ENCODE measurements around the gene GNB5. TPM values are rescaled to one million over a fixed set of nuclear protein-coding genes. Genes with fewer than 3 reads are reported as not detected.
A peak's percentile ranks its signal among the peaks of the same experiment; 100 is the strongest.
"Not testable (repeated sequence)": the region's sequence is repeated elsewhere in the genome, so short reads cannot be mapped to it uniquely, and the experiment has no call there.

The GNB5 gene
- 13.8 TPM for total RNA-seq

DNA sequence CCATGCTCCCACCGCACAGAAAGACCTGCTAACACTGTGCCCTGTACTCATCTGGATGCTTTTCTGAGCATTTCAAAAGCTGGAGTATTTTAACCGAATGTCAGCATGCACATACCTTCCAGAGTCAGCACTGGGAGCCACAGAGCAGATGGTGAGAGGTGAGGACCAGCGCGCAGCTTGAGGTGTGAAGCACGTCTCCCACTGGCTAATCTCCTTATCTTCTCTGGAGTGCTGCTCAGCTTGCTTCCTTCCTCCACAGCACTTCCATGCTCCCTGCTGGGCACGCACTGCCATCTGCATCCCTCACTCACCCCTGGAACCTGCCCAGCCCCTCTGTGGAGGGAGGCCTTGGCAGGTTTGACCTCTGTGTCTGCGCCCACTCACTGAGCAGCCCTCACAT is at the start of gene GNB5:
Gene GNB5, minus strand, starts transcription at position 186 of the 400 bp plus-strand sequence. CDS start 6,716 bp downstream, outside the sequence.
- DNase-seq: no peak

DNA sequence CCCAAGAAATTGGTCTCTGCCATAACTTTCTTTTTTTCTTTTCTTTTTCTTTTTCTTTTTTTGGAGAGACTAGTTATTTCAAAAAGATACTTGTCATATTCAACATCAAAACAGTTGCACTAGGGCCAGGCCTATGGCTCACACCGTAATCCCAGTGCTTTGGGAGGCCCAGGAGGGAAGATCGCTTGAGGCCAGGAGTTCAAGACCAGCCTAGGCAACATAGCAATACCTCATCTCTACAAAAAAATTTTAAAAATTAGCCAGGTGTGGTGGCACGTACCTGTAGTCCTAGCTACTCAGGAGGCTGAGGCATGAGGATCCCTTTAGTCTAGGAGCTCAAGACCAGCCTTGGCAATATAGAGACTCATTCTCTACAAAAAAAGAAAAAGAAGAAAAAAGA is 49.0 kb upstream of the GNB5 start:
- no peak for DNase-seq

DNA sequence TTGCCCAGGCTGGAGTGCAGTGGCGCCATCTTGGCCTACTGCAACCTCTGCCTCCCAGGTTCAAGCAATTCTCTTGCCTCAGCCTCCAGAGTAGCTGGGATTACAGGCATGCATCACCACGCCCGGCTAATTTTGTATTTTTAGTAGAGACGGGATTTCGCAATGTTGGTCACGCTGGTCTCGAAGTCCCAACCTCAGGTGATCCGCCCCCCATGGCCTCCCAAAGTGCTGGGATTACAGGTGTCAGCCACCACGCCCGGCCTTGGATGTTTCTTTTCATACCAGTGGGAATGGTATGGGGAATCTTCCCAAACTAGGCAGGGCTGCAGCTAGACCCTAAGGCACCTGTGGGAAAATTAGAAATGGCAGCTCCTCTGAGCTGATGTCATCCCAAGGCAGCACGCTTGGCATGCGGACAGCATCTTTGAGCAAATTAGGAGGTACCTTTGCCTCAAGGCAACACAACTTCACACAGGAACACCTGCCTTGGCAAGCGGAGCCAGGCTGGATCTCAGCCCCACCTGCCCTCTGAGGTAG is 47.9 kb upstream of the GNB5 start:
- not testable (repeated sequence) for DNase-seq

DNA sequence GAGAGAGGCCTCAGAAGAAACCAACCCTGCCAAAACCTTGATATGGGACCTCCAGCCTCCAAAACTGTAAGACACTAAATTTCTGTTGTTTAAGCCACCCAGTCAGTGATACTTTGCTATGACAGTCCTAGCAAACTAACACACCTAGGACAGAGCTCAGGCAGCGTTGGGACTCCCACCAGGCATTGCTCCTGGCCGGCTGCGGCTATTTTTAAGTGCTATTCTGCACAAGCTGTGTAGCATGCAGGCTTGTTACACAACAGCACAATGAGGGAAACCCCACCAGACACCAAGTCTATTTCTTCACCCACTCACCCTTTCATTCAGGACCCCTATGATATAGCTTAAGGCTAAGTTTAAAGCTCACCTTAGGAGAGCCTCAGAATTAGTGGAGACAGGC is 47.0 kb upstream of the GNB5 start:
- DNase-seq: no peak

DNA sequence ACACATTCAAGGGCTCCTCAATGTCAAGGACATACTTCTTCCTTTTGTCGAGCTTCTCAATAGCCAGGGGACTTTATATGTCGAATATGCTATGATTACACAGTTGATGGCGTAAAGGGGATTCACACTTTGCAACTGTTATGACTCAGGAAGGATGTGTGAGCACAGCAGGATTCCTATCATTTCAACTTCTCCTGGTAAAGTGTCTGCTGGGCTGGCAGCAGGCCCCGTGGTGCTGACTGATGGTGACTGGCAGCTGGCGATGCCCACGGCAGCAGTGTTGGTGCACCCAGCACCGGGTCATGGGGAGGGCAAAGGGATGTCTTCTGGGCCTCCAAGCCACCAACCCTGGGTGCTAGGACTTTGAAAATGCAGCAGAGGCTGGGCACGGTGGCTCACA is 44.8 kb upstream of the GNB5 start:
- DNase-seq: no peak

DNA sequence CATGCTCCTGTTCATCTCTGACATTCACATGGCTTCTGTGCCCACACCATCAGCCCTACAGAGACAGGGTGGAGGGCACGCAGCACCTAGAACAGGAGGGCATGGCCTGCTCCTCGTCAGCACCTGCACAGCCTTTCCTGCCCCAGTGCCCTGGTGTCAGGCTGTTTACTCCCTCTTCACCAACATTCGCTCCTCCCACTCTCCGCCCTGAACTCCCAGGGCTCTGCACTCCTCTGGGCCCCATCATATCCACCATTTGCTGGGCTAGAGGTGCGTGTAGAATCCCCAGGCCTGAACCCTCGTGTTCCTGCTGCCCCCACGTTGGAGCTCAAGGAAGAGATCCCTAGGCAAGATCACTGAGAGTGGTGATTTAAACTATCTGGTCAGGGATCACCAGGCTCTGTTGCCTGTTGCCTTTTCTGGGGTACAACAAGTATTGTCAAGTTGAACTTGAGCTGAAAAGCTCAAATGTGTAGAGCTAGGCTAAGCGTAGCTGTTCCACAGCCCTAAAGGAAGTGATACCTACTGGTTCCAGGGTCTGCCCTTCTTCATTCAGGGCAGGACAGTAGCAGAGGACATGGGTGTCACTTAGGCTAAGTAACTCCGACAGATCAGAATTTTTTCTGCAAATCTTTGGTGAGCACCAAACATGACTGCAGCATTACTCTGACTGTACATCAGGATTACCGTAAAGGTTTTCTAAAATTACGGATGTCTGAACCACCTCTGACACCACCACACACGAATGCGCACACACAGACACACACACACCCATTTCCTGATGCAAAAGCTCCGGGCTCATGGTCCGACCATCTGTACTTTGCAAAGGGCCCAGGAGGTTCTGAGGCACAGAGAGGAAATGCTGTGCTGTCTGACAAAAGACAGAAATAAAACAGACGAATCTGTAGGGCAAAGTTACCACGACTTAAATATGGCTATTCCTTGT is 43.7 kb upstream of the GNB5 start:
- DNase-seq: no peak

DNA sequence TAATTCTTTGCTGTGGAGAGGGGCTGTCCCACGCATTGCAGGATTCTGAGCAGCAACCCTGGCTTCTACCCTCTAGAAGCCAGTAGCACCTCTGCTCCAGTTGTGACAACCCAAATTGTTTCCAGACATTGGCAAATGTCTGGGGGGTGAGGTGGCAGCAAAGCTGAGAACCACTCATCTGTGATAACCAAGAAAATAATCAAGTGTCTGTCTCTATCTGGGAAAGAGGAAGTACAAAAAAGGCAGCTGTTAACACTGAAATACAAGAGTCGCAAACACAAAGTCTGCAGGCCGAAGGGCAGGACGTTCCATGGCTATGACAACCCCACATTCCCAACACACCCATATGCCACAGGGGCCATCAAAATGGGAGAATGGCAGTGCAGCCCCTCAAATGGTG is 42.2 kb upstream of the GNB5 start:
- no peak for DNase-seq

DNA sequence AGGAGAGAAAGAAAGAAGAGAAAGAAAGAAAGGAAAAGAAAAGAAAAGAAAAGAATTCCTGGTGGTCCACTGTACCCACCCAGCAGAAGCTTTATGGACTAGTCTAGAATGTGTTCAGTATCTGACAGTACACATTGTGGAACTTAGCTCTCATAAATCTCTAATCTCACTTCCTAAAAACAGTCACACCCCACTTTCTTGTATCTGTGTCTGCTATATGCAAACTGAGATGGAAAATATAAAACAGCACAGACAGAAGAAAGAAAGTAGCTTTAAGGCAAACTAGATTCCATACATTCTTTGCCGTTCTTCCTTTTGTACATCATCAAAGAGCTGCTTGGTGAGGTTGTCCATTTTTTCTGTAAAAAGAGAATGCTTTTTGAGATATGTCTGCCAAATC is 41.1 kb upstream of the GNB5 start:
- DNase-seq: no peak

DNA sequence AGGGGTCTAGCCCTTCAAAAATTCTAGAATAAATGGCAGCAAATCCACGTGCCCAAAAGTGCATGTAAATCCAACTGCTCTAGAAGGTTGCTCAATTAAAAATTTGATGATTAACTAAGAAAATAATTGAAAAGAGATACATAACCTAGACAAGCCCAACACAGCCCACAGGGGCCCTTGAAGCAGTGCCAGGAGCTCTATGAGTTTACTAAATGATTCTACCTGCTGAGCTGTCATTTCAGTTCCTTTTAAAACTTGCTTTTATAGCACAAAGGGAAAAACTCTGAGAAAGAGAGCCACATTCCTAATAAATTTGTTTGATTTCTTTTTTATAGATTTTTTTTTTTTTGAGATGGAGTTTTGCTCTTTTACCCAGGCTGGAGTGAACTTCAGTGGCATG is 38.9 kb upstream of the GNB5 start:
- DNase-seq: no peak

DNA sequence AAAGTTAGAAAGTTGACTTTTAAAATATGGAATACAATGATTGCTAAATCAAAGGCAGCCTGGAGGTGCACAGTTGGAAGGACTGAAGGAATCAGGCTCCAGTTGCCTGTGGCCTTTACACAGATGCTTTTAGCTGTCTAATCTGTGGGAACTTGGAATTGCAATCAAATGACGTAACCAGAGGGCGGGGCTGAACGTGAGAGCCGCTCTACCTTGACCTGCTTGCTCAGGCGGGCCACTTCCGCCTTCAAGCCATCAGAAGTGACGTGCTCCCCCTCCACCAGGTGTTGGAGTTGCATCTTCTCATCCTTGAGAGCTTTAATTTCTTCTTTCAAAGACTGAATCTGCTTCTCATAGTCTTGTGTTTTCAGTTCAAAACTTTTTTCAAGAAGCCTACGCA is 37.7 kb upstream of the GNB5 start:
- no peak for DNase-seq

DNA sequence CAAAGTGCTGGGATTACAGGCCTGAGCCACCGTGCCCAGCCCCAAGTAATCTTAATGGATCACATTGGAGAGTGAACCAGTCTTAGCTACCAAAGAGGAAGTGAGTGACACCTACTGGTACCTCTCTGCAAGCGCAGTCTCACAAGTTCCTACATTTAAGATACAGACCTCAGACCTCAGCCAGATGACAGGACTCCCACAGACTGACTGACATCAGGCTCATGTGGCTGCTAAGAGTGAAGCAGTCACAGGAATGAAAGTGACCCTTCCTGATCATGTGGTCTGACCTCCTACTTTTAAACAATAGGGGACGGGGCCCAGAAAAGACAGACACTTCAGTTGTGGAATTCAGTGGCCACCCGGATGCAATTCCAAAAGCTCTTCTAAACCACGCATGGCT is 36.3 kb upstream of the GNB5 start:
- peak; percentile 81 for DNase-seq

DNA sequence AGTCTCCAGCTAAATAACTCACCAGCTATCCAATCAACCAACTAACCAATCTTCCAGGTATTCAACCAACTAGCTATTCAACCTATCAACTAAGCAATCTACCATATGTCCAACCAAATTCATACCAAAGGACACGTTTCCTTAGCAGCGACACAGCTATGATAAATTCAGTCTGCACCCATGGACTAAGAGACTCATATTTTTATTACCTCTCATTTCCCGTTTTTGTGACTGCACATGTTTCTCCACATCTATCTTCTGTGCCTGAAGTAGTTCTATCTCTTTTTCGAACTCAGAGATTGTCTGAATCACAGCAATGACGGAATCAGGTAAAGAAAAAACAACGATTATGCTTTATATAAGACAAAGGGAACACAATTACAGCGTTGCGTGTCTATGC is 34.0 kb upstream of the GNB5 start:
- no peak for DNase-seq

DNA sequence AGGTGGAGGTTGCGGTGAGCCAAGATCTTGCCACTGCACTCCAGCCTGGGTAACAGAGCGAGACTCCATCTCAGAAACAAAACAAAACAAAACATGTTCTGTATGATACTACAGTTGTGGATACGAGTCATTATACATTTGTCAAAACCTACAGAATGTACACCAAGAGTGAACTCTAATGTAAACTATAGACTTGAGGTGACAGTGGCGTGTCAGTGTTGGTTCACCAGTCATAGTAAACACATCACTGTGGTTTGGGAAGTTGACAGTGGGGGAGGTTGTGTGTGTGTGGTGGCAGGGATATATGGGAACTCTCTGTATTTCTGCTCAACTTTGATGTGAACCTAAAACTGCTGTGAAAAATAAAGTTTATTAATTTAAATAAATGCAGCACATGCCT is 33.0 kb upstream of the GNB5 start:
- DNase-seq: no peak

DNA sequence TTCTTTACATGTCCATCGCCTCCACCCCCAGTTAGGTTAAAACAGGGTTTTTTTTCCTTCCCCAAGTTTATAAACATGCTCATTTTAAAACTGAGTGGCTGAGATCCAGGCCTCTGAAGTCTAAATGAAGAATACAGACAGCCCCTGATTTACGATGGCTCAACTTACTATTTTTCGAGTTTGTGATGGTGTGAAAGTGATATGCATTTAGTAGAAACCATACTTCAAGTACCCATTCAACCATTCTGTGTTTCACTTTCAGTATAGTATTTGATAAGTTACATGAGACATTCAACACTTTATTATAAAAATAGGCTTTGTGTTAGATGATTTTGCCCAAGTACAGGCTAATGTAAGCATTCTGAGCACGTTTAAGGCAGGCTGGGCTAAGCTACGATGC is 30.5 kb upstream of the GNB5 start:
- DNase-seq: no peak

DNA sequence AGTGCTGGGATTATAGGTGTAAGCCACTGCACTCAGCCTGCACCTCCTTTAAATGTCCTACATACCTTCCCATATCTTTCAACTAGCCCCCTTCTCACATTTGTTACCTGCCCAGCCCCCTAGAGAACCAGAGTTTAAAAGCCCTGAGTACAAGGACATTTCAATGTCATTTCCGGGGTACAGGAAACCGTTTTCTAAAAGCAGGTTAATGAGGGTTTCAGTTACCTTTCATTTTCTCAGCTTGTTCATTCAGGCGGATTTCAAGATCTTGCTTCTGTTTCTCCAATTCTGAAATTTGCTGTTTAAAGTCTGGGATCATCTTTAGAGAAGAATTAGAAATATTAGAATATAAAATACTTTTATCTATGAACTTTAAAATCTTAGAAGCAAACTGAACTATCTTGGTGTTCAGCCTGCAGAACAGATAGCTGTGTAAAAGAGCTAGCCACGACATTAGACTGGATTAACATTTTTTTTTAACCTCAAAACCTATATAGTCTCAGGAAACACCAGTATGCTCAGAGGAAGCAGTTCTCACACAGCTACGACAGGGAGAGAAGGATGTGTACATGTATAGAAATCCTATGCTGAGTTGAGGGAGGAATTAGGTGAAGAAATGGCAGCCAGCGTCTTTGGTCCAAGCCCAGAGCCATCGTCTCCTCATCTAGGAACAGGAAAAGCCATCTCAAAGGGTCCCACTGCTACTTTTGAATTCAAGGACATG is 29.9 kb upstream of the GNB5 start:
- DNase-seq: no peak

DNA sequence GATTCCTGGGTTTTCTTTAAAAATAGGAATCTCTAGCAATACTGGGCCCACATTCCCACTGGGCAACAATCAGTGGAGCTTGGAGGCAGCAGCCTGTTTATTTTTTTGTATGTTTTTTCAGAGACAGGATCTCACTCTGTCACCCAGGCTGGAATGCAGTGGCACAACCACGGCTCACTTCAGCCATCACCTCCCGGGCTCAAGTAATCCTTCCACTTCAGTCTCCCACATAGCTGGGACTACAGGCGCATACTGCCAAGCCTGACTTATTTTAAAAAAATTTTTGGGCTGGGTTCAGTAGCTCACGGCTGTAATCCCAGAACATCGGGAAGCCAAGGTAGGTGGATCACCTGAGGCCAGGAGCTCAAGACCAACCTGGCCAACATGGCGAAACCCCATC is 29.1 kb upstream of the GNB5 start:
- no peak for DNase-seq

DNA sequence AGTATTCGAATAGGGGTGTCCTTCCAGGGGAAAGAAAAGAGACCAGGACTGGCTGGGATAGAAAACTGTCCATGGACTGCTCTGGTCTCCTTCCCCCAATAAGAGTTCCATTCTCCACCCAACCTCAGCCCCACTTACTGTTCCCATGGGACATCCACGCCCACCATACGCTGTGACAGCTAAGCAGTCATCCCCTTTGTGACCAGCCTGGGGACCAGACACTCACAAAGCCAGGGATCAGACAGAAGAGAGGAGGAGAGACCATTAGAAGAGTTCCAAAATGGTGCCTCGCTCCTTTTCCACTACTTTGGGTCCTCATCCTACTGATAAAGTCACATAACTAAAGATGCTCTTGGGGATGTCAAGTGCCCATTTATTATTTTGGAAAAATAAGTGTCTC is 27.6 kb upstream of the GNB5 start:
- DNase-seq: no peak

DNA sequence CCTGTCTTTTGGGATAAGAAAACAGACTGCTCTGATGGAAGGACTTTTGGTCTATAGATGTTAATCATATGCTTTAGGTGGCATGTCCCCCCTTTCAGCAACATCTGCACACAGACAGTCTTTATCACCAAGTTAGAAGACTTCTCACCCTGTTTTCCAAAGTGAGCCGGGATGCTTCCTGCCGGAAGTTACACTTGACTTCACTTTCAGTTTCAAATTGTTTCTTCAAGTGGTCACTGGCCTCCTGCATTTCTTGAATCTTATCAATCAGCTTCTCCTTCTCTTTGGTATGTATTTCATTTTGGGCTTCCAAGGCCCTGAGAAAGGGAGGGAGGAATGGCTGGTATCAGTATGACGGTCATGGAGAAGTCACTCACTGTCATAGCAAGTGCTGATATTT is 27.2 kb upstream of the GNB5 start:
- DNase-seq: no peak

DNA sequence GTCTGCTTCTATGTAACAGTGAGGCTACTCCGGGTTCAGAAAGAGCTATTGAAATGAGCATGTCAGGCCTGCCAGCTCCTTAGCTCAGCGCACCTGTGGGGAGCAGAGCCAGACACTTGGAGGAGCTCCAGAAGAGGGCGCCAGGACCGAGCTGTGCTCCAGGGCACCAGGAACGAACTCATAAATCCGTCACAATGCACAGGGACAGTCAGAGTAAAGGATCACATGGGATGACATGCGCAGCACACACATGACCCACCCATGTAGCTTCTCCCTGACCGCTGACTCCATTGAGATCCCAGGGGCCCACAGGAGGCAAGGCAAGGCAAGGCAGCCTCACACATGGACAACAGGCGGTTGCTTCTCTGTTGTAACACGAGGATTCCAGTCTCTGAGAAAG is 26.0 kb upstream of the GNB5 start:
- no peak for DNase-seq

DNA sequence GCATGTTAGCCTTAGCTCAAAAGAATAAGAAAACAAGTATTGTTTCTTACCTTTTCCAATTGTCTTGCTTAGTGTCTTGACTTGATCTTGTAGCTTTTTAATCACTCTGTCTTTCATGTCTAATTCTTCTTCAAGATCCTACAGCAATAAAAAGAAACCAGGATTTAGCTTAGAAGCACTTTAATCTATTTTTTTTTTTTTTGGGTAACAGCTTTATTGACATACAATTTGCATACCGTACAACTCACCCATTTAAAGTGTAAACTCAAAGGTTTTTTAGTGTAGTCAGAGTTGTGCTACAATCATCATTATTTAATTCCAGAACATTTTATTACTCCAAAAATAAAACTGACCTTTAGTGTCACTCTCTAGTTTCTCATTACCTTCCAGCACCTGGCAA is 23.4 kb upstream of the GNB5 start:
- no peak for DNase-seq

DNA sequence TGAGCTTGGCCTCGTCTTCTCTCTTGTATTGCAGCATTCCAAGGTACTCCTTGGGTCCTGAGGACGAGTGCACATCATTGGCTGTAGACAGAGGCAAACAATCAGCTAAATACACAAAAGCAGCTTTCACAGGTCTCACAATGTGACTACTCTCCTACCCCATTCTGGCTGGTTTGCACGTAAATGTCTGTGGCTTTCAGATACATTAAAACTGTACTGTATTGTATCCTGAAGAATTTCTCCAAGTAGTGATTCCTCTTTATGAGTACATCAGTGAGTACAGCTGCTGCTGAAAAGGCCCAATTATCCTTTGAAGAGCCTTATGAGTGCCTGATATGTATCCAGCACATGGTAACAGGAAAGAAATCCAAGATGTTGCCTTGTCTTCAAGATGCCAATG is 22.0 kb upstream of the GNB5 start:
- no peak for DNase-seq

DNA sequence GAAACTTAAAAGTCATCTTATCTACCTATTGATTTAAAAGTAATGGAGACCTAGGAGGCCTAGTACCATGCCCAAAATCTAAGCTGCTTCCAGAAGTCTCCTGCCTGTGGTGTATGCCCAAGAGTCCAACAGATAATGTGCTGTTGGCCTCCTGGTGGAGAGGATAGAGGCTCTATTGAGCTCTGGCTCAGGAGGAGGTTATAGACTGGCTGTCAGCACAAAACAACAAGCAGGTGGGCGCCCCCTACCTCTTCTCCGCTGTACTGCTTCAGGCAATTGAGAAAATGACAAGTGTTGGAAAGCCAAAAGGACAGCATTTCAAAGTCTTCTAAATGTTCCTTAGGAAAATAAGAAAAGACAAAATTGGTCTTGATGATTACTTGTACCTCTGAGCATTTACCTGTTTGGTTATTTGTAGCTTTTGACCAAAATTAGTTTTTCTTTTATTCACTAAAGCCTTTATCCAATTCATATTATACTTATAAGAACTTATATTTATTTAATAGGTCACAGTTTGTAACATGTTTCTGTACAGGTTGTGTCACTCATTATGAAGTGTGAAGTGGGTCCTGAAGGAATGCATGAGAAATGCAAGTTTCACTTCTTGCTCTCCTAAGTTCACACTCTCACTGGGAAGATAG is 17.2 kb upstream of the GNB5 start:
- DNase-seq: peak; percentile 28

DNA sequence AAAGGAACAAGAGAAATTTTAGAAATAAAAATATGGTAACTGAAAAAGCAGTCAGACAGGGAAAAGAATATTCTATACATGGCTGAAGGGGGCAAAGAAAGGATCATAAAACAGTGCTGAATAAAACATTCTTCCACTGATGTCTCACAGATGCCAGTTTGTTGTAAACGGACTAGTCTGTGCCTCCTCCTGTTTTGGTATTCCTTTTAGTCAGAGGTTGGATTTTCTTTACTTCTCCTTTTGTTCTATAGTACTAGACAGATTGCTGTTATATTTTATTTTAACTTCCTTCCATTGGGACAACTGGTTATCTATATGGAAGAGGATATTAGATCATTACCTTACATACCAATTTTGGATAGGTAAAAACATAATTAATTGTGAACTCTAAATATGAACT is 16.0 kb upstream of the GNB5 start:
- no peak for DNase-seq

Data from tongue (tissue), 2 donors.